Glomerular visceral epithelial cell (primary cell): Measurements from ENCODE around the gene IFNAR1.
"Not testable (repeated sequence)": the region's sequence is repeated elsewhere in the genome, so short reads cannot be mapped to it uniquely, and the experiment has no call there.

ENCODE experiments used
- DNase-seq: peaks from one replicate; pipeline ENCODE4 v3.0.0-alpha.2; 2016; ENCODE audit errors: extremely low spot score

Gene IFNAR1

DNA sequence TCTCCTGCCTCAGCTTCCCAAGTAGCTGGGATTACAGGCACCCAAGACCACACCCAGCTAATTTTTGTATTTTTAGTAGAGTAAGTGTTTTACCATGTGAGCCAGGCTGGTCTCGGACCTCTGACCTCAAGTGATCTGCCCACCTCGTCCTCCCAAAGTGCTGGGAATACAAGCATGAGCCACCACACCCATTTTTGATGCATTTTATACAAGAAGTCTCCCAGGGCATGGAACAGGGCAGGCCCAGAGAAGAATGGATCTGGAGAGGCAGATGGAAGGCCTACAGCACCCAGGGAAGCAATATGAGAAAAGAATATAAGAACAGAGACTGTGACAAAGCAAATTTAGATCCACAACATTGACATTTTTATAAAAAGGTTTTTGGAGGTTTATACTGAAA lies 18.8 kb upstream of the IFNAR1 start:
- no peak for DNase-seq

DNA sequence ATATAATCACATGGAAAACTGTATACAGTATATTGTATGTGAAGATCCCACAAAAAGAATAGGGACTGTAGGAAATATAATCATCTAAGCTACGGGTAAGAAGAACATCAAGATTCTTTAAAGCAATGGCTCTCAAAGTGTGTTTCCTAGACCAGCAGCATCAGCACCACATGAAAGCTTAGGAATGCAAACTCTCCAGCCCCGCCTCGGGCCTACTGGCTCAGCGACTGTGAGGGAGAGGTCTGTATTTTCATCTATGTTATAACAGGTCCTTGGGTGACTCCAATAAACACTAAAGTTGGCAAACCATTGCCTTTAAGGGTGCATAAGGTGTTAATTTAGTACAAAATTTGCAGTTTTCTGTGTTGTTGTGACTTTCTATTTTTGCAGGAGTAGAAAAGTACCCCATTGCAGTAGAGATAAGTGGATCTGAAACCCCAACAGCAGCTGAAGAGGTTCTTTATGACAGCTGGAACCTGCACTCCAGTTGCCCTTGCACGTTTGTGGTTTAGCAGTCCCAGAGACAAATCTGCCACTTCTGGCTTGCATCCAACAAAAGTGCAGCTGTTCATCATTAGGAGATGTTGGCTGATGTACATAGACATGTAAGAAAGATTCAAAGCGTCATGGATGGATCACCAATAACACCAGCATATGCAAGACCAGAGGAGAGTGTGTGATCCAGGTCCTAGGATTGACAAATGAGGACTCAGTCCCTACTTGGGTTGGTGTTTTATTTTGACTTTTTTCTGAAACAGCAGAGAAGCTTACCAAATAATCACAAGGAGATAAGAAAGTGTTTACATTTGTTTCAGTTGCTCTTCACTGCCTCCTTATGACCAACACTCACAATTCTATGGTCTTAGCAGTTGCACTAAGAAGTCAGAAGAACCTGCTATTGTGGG lies 15.9 kb upstream of the IFNAR1 start:
- DNase-seq, result peak; percentile 46

DNA sequence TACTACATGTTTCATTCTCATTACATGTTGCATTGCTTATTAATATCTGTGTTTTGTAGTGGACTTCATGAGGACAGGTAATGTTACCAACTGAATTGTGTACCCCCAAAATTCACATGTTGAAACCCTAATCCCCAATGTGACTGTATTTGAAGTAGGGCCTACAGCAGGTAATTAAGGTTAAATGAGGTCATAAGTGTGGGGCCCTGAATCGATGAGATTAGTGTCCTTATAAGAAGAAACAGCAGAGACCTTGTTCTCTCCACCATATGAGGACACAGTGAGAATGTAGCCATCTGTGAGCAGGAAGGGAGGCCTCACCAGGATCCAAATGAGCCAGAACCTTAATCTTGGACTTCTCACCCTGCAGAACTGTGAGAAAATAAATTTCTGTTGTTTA lies 15.0 kb upstream of the IFNAR1 start:
- no peak for DNase-seq

DNA sequence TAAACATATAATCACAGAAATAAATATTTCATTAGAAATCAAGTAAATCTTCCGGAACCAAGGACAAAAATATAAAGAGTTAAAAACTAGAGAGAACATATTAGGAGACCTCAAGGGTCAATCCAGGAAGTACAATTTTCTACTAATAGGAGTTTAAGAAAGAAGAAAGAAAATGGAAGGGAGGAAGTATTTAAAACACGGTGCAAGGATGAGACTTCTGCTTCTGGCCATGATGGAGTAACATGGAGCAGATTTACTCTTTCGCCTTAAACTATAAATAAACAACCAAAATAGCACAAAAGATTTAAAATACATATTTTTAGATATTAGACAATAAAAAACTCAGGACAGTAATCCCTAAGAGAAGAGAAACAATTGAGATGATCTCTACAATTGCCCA lies 12.6 kb upstream of the IFNAR1 start:
- no peak for DNase-seq

DNA sequence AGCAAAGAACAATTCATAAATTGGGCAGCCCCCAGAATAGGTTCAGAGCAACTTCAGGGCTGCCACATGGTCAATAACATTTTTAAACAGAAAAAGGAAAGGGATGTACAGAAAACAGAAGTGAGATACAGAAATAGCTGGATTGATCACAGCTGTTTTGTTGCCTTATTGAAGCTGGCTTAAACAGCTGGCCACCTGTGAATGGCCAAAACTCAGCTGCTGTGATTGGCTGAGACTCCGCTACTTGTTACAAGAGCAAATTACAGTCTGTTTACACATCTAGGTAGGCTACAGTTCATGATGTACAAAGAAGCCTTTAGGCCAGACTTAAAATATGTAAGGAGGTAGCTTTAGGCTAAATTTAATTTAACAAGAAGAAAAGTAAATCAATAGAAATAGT lies 11.6 kb upstream of the IFNAR1 start:
- no peak for DNase-seq

DNA sequence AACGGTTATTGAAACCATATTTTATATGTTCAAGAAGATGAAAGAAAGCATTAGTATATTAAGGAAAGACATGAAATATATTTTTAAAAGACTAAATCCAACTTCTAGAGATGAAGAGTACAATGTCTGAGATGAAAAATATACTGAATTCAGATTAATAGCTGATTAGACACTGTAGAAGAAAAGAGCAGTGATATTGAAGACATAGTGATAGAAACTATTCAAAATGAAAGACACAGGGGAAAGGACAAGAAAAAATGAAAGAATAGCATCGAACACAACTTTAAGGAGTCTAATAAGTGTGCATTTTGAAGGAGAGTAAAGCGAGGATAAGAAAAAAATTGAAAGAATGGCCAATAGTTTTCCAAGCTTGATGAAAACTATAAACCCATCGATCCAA lies 11.2 kb upstream of the IFNAR1 start:
- DNase-seq, result no peak

DNA sequence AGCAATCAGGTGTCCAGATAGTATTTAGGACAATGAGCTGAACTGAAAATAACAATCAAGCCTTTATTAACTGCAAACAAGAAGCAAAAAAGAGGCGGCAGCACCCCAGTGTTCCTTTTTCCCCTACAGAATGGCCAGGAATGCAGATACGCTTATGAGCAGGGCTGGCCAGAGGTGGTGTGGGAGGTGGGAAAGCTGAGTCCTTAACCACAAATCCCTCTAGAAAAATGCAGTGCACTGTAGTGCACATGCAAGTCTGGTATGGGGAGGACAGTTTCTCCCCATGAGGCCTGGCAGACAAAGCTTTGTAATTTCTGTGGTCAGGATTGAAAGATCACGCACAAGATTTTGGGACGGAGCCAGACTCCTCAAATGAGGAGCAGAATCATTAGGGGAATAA lies 10.7 kb upstream of the IFNAR1 start:
- DNase-seq, result peak; percentile 60

DNA sequence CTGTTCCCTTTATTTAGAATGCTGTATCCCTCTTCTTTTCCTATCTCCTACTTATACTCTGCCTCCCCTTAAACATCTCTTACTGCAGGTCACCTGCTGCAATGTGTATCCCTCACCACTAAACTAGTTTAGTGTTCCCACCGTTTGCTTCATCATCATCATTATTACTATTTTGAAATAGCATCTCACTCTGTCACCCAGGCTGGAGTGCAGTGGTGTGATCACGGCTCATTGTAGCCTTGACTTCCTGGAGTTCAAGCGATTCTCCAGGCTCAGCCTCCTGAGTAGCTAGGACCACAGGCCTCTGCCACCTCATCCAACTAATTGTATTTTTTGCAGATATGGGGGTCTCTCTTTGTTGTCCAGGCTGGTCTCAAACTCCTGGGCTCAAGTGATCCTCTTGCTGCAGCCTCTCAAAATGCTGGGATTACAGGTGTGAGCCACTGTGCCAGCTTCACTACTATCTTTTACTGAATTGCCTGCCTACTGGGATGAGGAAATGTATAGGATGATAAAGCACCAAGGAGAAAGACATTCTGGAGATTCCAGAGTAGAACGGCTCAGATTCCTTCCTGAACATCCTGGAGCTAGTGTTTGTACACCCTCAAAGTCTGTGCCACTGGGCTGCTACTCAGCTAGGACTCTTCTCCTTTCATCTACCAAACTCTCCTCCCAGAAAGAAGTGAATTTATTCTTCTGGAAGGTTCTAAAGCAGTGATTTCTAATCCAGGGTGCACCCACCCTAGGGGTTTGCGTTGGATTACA lies 8.6 kb upstream of the IFNAR1 start:
- DNase-seq, result no peak

DNA sequence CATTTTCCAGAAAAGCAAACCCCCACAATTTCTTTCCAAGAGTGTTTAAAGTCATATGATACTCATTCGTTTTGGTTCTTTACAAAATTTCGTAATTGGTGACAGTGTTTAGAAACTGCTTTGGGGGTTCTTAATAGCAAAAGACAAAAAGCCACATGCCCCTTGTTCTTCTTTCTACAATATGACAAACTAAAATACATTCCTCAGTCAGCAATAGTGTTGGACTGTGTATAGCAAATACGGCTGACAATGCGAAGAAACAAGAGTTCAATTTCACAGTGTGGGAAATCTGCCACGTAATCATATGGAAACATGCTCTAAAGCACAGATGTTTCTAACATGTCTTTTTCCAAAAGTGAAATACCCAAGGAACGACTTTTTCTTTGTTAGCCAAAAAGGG lies 7.6 kb upstream of the IFNAR1 start:
- DNase-seq, result no peak

DNA sequence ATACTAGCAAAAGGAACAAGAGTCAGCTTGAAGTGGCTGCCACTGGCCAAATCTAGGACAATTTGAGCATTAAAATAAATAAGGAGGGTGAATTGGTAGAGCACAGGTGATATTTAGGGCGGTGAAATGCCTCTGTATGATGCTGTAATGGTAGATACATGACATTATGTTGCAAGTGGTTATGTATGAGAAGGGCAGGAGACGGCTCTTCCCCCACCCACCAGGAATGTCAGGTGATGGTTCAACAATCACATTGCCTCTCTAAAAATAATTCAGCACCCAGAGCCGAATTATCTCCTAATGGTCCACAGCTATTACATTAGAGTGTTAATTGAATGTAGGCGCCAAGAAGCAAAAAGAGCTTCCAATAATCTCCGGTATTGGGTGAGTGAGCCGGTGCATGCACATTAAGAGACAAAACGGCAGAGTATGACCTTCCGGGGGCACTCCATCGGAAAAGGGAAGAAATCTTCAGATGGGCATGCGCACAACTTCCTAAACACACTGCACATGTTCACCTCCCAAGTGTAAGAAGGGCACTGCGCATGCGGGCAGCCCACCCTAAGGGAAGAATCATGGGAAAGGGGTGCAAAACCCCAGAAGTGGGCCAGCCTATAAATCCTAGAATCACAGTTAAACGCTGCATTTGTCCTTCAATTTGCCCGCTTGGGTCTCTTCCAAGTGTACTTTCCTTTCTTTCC lies 6.8 kb upstream of the IFNAR1 start:
- no peak for DNase-seq

DNA sequence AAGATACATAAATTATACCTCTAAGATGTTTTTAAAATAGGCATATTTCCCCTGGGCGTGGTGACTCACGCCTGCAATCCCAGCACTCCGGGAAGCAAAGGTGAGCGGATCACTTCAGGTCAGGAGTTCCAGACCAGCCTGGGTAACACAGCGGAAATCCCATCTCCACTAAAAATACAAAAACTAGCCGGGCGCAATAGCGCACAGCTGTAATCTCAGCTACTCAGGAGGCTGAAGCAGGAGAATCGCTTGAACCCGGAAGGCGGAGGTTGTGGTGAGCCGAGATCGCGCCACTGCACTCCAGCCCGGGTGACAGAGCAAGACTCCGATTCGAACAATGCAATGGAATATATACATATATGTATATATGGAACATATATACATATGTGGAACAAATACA lies 3.8 kb upstream of the IFNAR1 start:
- DNase-seq, result not testable (repeated sequence)

DNA sequence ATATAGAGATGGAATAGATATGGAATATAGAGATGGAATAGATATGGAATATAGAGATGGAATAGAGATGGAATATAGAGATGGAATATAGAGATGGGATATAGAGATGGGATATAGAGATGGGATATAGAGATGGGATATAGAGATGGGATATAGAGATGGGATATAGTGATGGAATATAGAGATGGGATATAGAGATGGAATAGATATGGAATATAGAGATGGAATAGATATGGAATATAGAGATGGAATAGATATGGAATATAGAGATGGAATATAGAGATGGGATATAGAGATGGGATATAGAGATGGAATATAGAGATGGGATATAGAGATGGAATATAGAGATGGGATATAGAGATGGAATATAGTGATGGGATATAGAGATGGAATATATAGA lies 1.2 kb upstream of the IFNAR1 start:
- not testable (repeated sequence) for DNase-seq

DNA sequence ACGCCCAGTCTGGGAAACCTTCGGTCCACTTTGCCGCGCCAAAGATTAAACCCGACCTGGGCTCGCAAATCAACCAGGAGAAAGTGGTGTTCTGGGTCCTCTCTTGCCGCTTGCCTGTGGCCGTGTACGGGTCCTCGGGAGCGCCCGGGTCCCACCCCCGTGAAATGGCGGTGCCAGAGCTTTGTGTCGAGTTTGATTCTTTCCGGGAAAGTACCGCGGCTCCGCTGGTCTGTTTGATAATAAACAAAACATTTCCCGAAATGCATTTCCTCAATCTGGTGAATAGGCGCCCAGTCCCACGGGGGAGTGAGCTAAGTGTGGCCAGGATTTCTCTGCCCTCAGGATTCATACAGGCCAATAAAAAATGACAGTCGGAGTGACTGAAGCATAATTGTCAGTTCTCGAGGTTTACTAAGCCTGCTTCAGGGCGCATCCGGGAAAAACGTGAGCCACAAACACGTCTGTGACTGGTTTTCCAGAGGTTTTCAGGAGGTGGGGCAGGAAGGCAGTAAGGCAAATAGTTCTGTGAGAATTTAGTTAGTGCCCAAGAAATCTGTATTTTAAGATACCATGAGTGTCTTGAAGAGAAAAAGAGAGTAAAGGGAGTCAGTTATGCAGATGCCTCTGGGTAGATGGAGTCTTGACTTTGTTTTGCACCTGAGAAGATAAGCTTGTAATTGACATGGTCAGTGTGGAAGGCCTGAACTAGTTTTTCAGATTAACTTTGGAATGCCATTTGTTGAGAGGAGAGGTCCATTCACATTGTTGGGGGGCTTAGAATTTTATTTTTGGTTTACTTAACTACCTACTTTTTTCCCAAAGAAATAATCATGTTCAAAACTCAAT lies 675 bp downstream of the IFNAR1 start:
- DNase-seq, result peak; percentile 60

DNA sequence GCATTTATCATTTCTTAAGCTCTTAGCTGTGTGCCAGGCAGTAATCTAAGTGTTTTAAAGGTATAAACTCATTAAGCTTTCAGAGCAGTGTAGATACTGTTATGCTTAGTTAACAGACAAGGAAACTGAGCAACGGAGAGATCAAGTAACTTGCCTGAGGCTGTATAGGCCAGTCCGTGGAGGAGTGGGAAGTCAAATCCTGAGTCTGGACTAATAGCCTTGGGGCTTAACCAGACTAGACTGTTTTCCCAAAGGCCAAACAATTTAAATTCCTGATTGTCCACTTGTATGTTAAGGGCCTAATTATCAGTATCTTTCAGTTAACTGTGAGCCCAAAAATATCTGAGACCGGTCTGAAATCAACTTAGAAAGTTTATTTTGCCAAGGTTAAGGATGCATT lies 2.6 kb downstream of the IFNAR1 start:
- no peak for DNase-seq

DNA sequence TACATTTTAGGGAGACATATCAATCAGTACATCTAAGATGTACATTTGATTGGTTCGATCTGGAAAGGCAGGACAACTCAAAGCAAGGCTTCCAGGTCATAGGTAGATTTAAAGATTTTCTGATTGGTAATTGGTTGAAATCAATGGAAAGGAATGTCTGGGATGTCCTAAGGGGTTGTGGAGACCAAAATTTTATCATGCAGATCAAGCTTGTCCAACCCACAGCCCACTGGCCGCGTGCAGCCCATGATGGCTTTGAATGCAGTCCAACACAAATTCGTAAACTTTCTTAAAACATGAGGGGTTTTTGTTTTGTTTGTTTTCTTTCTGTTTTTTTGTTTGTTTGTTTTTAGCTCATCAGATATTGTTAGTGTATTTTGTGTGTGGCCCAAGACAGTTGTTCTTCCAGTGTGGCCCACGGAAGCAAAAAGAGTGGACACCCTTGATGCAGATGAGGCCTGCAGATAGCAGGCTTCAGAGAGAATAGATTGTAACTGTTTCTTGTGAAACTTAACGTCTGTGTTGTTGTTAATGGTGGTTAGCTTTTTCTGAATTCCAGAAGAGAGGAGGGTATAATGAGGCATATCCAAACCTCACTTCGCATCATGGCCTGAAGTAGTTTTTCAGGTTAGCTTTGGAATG lies 3.1 kb downstream of the IFNAR1 start:
- no peak for DNase-seq

DNA sequence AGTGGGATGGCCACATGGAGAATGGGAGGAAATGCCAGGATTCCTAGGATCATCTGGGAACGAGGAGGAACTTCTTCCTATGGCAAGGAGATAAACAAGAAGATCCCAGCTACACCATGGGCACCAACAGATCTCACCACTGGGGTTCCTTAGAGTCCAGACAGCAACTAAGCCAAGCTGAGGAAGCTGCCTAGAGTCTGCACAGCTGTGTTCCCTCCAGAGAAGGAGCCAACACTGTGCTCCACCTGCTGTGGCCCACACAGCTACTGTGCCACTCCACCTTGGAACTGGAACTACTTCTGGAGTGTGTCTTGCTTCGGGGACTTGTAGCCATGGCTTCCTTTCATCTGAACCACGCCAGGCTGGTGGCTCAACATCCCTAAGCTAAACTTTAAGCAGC lies 6.0 kb downstream of the IFNAR1 start:
- DNase-seq, result no peak

DNA sequence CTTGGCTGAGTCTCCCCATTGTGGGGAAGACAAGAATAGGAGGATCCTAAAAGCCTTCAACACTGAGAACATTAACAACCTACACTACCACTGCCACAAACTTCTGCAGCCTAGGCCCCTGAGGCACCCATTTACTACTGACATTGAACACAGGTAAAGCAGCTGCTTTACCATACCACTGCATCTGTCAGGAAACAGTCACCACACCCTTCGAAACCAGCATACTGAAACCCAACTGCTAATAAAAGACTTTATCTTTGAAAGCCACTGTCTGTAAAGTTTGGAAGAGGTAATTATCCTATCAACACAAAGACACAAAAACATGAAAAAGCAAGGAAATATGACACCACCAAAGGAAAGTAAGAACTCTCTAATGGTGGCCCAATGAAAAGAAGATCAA lies 7.4 kb downstream of the IFNAR1 start:
- DNase-seq, result no peak

DNA sequence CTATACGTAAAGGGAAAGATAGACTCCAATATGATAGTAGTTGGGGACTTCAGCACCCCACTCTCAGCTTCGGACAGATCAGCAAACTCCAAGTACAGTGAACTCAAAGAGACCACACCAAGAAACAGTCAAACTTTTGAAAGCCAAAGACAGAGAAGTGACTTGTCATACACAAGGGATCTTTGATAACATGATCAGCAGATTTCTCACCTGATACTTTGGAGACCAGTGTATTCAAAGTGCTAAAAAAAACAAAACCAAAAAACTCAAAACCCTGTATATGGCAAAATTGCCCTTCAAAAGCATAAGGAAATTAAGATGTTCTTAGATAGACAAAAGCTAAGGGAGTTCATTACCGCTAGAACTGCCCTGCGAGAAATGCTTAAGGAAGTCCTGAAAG lies 9.4 kb downstream of the IFNAR1 start:
- DNase-seq, result no peak

DNA sequence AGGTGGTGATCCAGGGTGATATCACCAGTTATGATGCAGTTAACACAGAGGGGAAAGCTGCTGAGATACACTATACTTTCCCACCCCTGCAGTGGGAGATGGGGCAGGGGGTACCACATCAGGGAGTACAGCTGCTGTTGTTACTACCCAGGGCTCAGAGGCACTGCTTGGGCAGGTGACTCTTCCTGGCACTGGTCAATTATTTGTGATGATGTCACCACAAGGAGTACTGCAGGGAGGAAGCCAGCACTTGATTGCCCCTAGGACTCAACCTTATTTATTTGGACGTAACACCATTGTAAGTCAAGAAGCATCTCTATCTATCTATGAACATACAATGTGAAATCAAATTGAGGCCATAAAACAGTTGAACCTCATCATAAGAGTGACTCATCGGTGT lies 10.1 kb downstream of the IFNAR1 start:
- DNase-seq, result no peak

DNA sequence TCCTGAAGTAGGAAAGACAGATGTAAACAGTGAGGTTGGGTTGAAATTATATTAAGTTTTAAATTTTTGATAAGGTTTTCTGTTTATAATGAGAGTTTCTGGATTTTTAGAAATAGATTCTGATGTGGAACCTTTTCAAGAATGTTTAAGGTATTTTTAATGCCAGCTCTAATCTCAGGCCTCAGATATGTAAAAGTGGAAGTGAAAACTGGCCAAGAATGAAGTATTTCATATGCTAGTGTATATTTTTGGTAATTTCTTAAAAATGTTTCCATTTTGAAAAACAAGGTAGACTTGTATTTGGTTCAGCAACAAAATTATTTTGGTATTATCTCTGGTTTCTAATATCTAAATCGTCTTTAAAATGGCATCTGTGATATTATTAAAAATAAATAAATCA lies 14.4 kb downstream of the IFNAR1 start:
- DNase-seq, result no peak

DNA sequence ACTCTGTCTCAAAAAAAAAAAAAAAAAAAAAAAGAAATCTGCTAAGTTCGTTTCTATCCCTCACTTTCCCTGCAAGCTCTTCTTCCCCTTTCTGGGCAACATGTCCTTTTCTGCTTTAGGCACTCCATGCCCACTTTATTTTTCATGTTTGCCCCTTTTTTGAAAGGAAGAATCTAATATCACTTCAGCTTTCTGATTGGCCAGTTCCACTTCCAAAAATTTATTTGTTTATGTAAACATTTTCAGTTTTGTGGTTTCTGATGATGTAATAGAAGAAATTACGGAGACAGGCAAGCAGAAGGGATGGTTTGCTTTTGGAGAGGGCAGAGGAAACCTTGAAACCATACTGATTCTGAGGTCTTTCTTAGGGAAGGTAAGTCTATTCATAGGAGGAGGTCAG lies 15.1 kb downstream of the IFNAR1 start:
- no peak for DNase-seq
